HepG2 (cell line): ENCODE results near the gene IRF2. TPM values are rescaled to one million over a fixed set of nuclear protein-coding genes. Genes with fewer than 3 reads are reported as not detected.

Source experiments
- AFF4 ChIP-seq: sonication (generic); formaldehyde crosslinking; IDR thresholded peaks from 2 replicates; pipeline ENCODE4 v1.4.0; 2020; ENCODE audit warnings: missing genetic modification reagents
- AKAP8 ChIP-seq: sonication (generic); formaldehyde crosslinking; IDR thresholded peaks from 2 replicates; pipeline ENCODE4 v1.5.1; 2020; ENCODE audit warnings: mild to moderate bottlenecking, missing genetic modification reagents
- CENPT ChIP-seq: sonication (generic); formaldehyde crosslinking; IDR thresholded peaks from 2 replicates; pipeline ENCODE4 v1.8.0; 2022; ENCODE audit warnings: low read depth, mild to moderate bottlenecking, moderate library complexity, missing genetic modification reagents
- CHD2 ChIP-seq: IDR thresholded peaks from 2 replicates; pipeline ENCODE4 v1.6.1; 2011; ENCODE audit warnings: low read depth, low read length, improper control_type of control experiment
- DBP ChIP-seq: sonication (generic); formaldehyde crosslinking; IDR thresholded peaks from 2 replicates; pipeline ENCODE4 v1.4.0; 2020; ENCODE audit warnings: missing genetic modification reagents; ENCODE audit errors: not compliant biosample characterization
- ESRRA ChIP-seq: sonication (generic); formaldehyde crosslinking; IDR thresholded peaks from 2 replicates; pipeline ENCODE4 v1.5.1; 2020; ENCODE audit warnings: mild to moderate bottlenecking, low read depth, missing genetic modification reagents
- FOXO4 ChIP-seq: sonication (generic); formaldehyde crosslinking; conservative IDR thresholded peaks from 2 replicates; pipeline ENCODE4 v1.8.1; 2023; ENCODE audit warnings: missing genetic modification reagents
- GATAD1 ChIP-seq: IDR thresholded peaks from 2 replicates; pipeline ENCODE4 v1.6.1; 2016; ENCODE audit warnings: missing genetic modification reagents, missing compliant biosample characterization
- HES4 ChIP-seq: sonication (generic); formaldehyde crosslinking; IDR thresholded peaks from 2 replicates; pipeline ENCODE4 v1.9.0; 2021; ENCODE audit warnings: mild to moderate bottlenecking, missing genetic modification reagents, borderline replicate concordance
- NFKBIZ ChIP-seq: IDR thresholded peaks from 2 replicates; pipeline ENCODE4 v1.6.1; 2018; ENCODE audit warnings: missing genetic modification reagents, missing compliant biosample characterization
- POGZ ChIP-seq: sonication (generic); formaldehyde crosslinking; IDR thresholded peaks from 2 replicates; pipeline ENCODE4 v1.4.0; 2020; ENCODE audit warnings: mild to moderate bottlenecking, missing genetic modification reagents
- PREB ChIP-seq: sonication (generic); formaldehyde crosslinking; IDR thresholded peaks from 2 replicates; pipeline ENCODE4 v1.4.0; 2020; ENCODE audit warnings: missing genetic modification reagents
- ZNF121 ChIP-seq: sonication (generic); formaldehyde crosslinking; IDR thresholded peaks from 2 replicates; pipeline ENCODE4 v1.5.0; 2020; ENCODE audit warnings: mild to moderate bottlenecking, missing genetic modification reagents
- ZNF275 ChIP-seq: sonication (generic); formaldehyde crosslinking; IDR thresholded peaks from 2 replicates; pipeline ENCODE4 v1.8.0; 2022; ENCODE audit warnings: missing genetic modification reagents, mild to moderate bottlenecking, inconsistent platforms, borderline replicate concordance
- ZNF317 ChIP-seq: sonication (generic); formaldehyde crosslinking; IDR thresholded peaks from 2 replicates; pipeline ENCODE4 v1.5.0; 2020; ENCODE audit warnings: mild to moderate bottlenecking, missing genetic modification reagents
- ZNF432 ChIP-seq: sonication (generic); formaldehyde crosslinking; IDR thresholded peaks from 2 replicates; pipeline ENCODE4 v1.5.0; 2020; ENCODE audit warnings: missing genetic modification reagents, mild to moderate bottlenecking, borderline replicate concordance
- ZNF543 ChIP-seq: sonication (generic); formaldehyde crosslinking; IDR thresholded peaks from 2 replicates; pipeline ENCODE4 v1.4.0; 2020; ENCODE audit warnings: mild to moderate bottlenecking, missing genetic modification reagents
- ZNF740 ChIP-seq: sonication (generic); formaldehyde crosslinking; IDR thresholded peaks from 2 replicates; pipeline ENCODE4 v1.4.0; 2020; ENCODE audit warnings: missing genetic modification reagents
- ZNF792 ChIP-seq: IDR thresholded peaks from 2 replicates; pipeline ENCODE4 v1.6.1; 2016
- ZNF816 ChIP-seq: sonication (generic); formaldehyde crosslinking; IDR thresholded peaks from 2 replicates; pipeline ENCODE4 v1.8.0; 2022; ENCODE audit warnings: missing genetic modification reagents, mild to moderate bottlenecking, borderline replicate concordance
- ZNF83 ChIP-seq: sonication (generic); formaldehyde crosslinking; IDR thresholded peaks from 2 replicates; pipeline ENCODE4 v1.4.0; 2020; ENCODE audit warnings: missing genetic modification reagents, mild to moderate bottlenecking, borderline replicate concordance
- ZSCAN22 ChIP-seq: sonication (generic); formaldehyde crosslinking; IDR thresholded peaks from 2 replicates; pipeline ENCODE4 v1.4.0; 2020; ENCODE audit warnings: mild to moderate bottlenecking, missing genetic modification reagents
- polyA plus RNA-seq, 8 experiments: library from polyadenylated mRNA; depleted of rRNA in 3 of 8; stranded (reverse) in 7 of 8; unstranded in 1 of 8; fragments of >200 nt; fragmentation: Illumina TruSeq in 4 of 8; extraction: Trizol in 4 of 8; gene quantifications; 2 replicates each; pipeline versions ENCODE4 v1.2.1 to v1.2.3, GENCODE V29; 2011 to 2016; ENCODE audit warnings: low read depth in 4 of 8, missing spikeins in 1 of 8, mixed read lengths in 1 of 8; ENCODE audit not compliant: insufficient read depth in 1 of 8
- total RNA-seq, 5 experiments: library from RNA; depleted of rRNA; stranded (reverse); fragments of >200 nt; fragmentation: Illumina TruSeq; extraction: Trizol; gene quantifications; 2 replicates each; pipeline ENCODE4 v1.2.3, GENCODE V29; 2016; ENCODE audit warnings: low read depth in 1 of 5

Gene IRF2
- total and polyA plus RNA-seq, 2 of the 13 experiments (the other 11 are each of a cell fraction or from before 2014, with no cell fraction given), result 15.5 to 28.8 TPM

- TF ChIP-seq DBP (no peak), ZSCAN22 (CRISPR knock-in tag) (no peak), GATAD1 (peak; percentile 44; the same call in 1 of the 2 replicates), NFKBIZ (CRISPR knock-in tag) (no peak), AFF4 (CRISPR knock-in tag) (no peak), ZNF740 (no peak), ZNF83 (no peak), POGZ (CRISPR knock-in tag) (no peak), ZNF792 (CRISPR knock-in tag) (peak; percentile 41; the same call in 1 of the 2 replicates), FOXO4 (CRISPR knock-in tag) (no peak), ESRRA (CRISPR knock-in tag) (no peak), PREB (CRISPR knock-in tag) (no peak), CENPT (no peak), ZNF816 (CRISPR knock-in tag) (no peak), ZNF121 (CRISPR knock-in tag) (no peak), ZNF432 (CRISPR knock-in tag) (no peak), ZNF275 (CRISPR knock-in tag) (no peak), AKAP8 (CRISPR knock-in tag) (0 out of 2 replicates have a peak, but pooled peaks have one; percentile 33), HES4 (no peak), ZNF317 (CRISPR knock-in tag) (no peak), ZNF543 (CRISPR knock-in tag) (no peak), CHD2 (no peak)
Measured at GRCh38 chr4:184343502-184344177, 130.7 kb downstream of the IRF2 start (continued).
